SH-SY5Y (cell line): ENCODE measurements around the gene PDE5A.

Experiments used
- GATA2 ChIP-seq: IDR thresholded peaks from 2 replicates; pipeline ENCODE4 v1.6.1; 2011; ENCODE audit warnings: mild to moderate bottlenecking, low read depth, low read length
- GATA3 ChIP-seq: IDR thresholded peaks from 2 replicates; pipeline ENCODE4 v1.6.1; 2011; ENCODE audit warnings: low read depth, mild to moderate bottlenecking, low read length, moderate library complexity

DNA sequence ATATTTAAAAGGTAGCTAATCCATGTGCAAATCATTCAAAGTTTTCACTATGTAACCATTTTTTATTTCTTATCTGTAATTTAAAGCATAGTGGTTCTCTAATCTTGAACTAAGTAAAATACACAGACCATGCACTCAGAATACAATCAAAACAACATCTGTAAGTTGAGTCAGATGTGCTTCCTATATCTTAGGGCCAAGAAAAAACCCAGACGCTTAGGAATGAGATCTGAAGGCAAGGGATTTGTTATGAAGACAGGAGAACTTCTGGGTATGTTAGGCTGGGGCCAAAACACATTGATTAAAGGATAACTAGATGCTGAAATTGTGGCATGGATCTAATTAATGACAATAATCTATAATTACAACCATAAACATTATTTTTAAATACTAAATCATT lies 120.3 kb downstream of the PDE5A start:
- no peak for TF ChIP-seq GATA3
- no peak for TF ChIP-seq GATA2
